Type B pancreatic cell (in vitro differentiated cells): ENCODE results near the gene XYLT1. TPM values are rescaled to one million over a fixed set of nuclear protein-coding genes. Genes with fewer than 3 reads are reported as not detected.

Source experiments
- DNase-seq: peaks from one replicate; pipeline ENCODE4 v3.0.0; 2021; ENCODE audit warnings: mixed read lengths; ENCODE audit not compliant: unreplicated experiment; ENCODE audit errors: extremely low spot score
- H3K27ac Mint-ChIP-seq: 2 replicates; pipeline ENCODE4 v1.8.0; 2021; ENCODE audit warnings: mild to moderate bottlenecking, mixed read lengths
- H3K27me3 Mint-ChIP-seq: 2 replicates; pipeline ENCODE4 v1.8.0; 2021; ENCODE audit warnings: mixed read lengths
- H3K36me3 Mint-ChIP-seq: 2 replicates; pipeline ENCODE4 v1.8.0; 2021; ENCODE audit warnings: mixed read lengths
- H3K4me1 Mint-ChIP-seq: one replicate; pipeline ENCODE4 v1.8.0; 2021; ENCODE audit warnings: mixed read lengths; ENCODE audit not compliant: unreplicated experiment
- H3K4me3 Mint-ChIP-seq: 2 replicates; pipeline ENCODE4 v1.8.0; 2021; ENCODE audit warnings: mild to moderate bottlenecking, mixed read lengths
- H3K9me3 Mint-ChIP-seq: 2 replicates; pipeline ENCODE4 v1.8.0; 2021; ENCODE audit warnings: mixed read lengths
- total RNA-seq: library from RNA; stranded (reverse); gene quantifications from 2 replicates; pipeline ENCODE4 v1.2.1, GENCODE V29; 2021; ENCODE audit warnings: low replicate concordance
- TF ChIP-seq, protein P1 (sequence below): fragments of 200-600 bp; sonication (generic); conservative IDR thresholded peaks from 2 replicates; pipeline ENCODE4 v1.5.0; 2021; ENCODE audit warnings: antibody characterized with exemption, mild to moderate bottlenecking

XYLT1 gene
- total RNA-seq, 1 donor from 2014 or later, result 14.9 TPM

DNA sequence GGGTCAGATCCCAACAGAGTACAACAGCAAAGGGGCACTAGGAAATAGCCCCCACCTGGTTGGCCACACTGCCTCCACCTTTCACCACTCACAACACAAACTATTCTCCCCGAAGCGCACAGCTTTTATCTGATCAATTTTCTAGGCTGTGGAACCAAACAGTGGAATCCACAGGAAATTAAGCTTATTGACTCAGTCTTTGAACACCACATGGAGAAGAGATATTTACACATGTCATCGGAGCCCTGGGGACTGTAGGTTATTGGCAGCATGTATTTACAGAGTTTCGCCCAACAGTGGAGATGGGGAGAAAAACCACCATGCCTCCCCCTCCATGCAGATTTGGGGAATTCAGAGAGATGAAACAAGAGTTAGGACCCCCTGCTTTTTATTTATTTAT is 154.8 kb downstream of the XYLT1 start:
- no peak for DNase-seq
- Mint-ChIP-seq H3K9me3 (no peaks in the 10 kb centered on the region), H3K4me1 (peaks cover 26% of the 10 kb centered on the region), H3K4me3 (no peak overlapping the region), H3K36me3 (no peaks in the 10 kb centered on the region), H3K27me3 (no peaks in the 10 kb centered on the region), H3K27ac (no peak overlapping the region)
- TF ChIP-seq, protein P1, sequence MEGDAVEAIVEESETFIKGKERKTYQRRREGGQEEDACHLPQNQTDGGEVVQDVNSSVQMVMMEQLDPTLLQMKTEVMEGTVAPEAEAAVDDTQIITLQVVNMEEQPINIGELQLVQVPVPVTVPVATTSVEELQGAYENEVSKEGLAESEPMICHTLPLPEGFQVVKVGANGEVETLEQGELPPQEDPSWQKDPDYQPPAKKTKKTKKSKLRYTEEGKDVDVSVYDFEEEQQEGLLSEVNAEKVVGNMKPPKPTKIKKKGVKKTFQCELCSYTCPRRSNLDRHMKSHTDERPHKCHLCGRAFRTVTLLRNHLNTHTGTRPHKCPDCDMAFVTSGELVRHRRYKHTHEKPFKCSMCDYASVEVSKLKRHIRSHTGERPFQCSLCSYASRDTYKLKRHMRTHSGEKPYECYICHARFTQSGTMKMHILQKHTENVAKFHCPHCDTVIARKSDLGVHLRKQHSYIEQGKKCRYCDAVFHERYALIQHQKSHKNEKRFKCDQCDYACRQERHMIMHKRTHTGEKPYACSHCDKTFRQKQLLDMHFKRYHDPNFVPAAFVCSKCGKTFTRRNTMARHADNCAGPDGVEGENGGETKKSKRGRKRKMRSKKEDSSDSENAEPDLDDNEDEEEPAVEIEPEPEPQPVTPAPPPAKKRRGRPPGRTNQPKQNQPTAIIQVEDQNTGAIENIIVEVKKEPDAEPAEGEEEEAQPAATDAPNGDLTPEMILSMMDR, result no peak

DNA sequence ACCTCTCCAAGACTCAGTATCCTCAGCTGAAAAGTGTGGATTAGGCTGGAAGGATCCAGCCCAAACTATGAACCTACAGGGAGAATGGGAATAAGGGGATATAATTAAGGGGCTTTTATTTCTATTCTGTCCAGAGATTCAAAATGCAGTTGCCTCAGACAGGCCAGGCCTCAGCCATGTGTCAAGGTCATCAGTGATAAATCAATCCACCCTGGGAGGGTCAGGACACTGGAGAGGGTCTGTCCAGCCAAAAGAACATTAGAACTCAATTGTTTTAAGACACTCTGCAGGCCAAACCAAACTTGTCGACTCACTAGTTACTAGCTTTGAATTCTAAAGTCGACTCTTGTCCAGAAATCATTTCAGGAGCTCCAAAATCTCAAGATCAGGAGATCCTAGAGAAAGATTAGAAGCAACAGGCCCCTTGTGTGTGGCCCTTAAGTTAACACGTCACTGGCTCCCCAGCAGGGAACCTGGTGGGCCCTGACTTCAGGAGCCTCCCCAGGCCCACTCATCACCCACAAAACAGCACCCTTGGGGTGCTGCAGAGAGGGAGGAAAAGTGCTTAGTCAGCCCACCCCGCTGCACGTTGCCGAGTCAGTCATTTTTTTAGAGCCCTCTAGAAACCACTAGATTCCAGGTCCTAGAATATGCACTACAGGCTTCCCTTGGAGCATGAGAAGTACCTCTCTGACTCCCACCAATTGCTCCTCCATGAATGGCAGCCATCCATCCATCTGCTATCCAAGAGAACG is 156.8 kb downstream of the XYLT1 start:
- no peak for DNase-seq
- TF ChIP-seq, protein P1, result no peak
- Mint-ChIP-seq H3K36me3 (no peaks in the 10 kb centered on the region), H3K9me3 (no peaks in the 10 kb centered on the region), H3K4me1 (peaks cover 26% of the 10 kb centered on the region), H3K27ac (no peak overlapping the region), H3K4me3 (no peak overlapping the region), H3K27me3 (no peaks in the 10 kb centered on the region)

DNA sequence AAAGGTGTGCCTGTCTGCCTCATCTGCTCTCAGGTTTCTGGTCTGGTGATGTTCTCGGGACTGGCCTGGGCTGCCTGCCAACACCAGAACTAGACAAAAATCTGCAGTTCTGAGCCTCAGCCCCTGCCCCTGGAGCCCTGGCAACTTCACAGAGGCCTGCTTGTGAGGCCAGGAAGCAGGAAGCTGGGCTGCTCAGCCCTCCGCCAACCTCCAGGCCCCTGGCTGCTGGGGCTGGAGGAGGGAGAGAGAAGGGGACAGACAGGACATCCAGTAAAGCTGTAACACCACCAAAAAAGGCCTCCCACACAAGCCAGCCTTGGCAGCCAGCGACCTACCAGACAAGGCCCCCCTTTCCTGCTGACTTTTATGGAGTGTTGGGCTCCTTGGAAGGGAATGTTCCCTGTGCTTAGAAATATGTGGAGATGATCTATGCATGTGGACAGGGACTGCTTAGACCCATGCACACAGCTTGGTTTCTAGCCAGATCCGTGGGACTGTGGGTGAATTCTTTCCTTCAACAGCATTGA is 157.6 kb downstream of the XYLT1 start:
- Mint-ChIP-seq H3K27ac (no peak overlapping the region), H3K9me3 (no peaks in the 10 kb centered on the region), H3K4me1 (peaks cover 23% of the 10 kb centered on the region), H3K27me3 (no peaks in the 10 kb centered on the region), H3K36me3 (no peaks in the 10 kb centered on the region), H3K4me3 (no peak overlapping the region)
- TF ChIP-seq, protein P1, result no peak
- no peak for DNase-seq

DNA sequence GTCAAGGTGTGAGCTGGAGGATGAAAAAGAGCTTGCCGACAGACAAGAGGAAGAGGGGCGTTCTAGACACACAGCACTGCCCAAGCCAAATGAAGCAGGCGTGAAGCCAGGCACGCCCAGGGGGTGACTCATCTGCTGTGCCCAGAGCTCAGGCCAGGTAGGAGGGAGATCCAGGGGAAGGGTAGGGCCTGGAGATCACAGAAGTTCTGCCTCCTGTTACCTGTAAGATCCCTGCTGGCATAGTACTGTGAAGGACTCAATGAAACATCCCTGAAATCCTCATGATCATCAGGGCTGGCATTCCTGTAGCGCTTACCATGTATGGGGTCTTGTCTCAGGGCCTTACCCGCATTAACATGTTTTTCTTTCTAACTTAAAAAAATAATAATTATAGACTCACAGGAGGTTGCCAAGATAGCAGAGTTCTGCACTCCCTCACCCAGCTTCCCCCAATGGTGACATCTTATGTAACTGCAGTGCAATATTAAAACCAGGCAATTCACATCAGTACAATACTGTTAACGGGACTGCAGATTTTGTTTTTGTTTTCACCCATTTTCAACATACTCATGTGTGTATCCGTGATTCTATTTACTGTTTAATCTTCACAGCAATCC is 158.6 kb downstream of the XYLT1 start:
- Mint-ChIP-seq H3K36me3 (no peaks in the 10 kb centered on the region), H3K27me3 (no peaks in the 10 kb centered on the region), H3K4me3 (no peak overlapping the region), H3K27ac (peak overlapping the region; percentile 45), H3K9me3 (no peaks in the 10 kb centered on the region), H3K4me1 (peaks cover 29% of the 10 kb centered on the region)
- DNase-seq, result no peak
- TF ChIP-seq, protein P1, result no peak

DNA sequence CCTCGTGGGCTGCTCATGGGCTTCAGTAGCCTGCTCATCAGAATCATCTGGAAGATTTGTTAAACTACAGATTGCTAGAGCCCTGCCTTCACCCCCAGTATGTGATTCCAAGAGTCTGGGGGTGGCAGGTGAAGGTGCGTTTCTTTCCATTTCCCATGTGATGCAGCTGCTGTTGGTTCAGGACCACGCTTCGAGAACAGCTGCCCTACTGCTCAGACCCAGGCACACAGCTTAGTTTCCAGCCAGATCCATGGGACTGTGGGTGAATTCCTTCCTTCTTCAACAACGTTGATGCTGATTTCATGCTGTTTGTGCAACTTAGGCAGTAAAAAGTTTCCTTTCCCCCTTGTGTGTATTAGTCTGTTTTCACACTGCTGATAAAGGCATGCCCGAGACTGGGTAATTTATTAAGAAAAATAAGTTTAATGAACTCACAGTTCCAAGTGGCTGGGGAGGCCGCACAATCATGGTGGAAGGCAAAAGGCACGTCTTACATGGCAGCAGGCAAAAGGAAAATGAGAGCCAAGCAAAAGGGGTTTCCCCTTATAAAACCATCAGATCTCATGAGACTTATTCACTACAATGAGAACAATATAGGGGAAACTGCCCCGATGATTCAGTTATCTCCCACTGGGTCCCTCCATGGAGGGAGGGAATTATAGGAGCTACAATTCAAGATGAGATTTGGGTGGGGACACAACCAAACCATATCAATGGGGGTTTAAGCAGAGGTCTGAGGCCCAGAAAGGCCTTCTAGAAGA is 159.2 kb downstream of the XYLT1 start:
- DNase-seq, result no peak
- Mint-ChIP-seq H3K27ac (peak overlapping the region; percentile 45), H3K4me1 (peaks cover 30% of the 10 kb centered on the region), H3K4me3 (no peak overlapping the region), H3K9me3 (no peaks in the 10 kb centered on the region), H3K27me3 (no peaks in the 10 kb centered on the region), H3K36me3 (no peaks in the 10 kb centered on the region)
- TF ChIP-seq, protein P1, result no peak
